ENCODE data around the gene BICC1.
"Not testable (repeated sequence)": the region's sequence is repeated elsewhere in the genome, so short reads cannot be mapped to it uniquely, and the experiment has no call there.

BICC1 gene

DNA sequence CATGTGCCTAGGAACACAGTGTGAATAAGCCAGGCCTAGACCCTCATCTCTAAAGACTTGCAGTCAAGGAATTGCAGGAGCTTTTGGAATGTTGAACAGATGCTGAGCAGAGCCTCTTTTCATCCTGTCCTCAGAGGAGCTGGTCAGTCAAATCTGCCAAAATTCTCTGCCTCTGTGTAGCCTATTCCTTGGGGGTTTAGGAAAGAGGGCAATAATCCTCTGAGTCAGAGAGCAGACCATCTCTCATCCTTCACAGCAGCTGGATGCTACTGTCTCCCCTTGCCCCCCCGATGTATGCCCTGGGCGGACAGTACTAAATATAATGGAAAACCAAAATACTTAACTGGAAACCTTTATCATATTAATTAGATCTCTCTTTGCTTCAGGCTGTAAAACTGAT is 52.6 kb downstream of the BICC1 start:
- ATAC-seq, result no peak

DNA sequence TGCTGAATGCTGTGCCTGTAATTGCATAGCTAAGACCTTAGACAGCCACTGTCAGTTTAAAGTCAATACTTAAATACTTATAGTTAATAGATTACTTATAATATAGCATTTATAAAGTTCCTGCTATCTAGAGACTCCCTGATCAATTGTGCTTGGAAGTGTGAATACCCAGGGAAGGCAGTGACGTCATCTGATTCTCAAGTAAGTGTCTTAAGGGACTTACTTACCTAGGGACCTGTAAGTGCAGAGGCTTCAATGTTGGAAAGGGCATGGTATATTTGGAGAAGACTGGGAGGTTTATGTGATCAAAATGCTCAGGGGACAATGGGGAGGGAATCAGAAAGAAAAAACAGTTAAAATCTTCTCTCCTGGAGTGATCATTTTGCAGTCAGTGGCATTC is 55.0 kb downstream of the BICC1 start:
- ATAC-seq (no peak), DNase-seq (no peak)

More for the DNA sequence above, 52.6 kb downstream of the BICC1 start:
- DNase-seq, result no peak

DNA sequence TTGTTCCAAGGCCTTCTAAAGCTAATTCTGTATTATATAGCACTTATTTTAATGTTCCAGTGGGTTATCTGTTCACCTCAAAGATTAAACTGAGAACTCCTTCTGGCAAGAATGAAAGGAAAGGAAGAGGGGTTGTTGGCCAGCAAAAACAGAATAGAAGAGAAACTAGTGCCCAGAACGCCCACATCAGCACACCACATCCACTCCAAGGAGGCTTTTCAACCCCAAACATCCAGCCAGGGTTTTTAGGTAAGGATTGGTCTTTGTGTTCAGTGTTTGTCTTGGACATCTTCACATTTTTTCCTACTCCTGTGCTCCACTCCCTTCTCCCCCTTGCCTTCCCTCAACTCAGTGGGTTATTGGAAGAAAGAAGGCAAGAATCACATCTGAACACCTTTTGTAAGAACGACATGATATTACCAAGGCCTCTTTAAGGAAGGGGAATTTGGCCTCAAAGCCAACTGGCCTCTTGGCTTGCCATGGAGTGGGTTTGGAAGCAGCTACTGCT is 55.8 kb downstream of the BICC1 start:
- ATAC-seq (no peak), DNase-seq (no peak)

DNA sequence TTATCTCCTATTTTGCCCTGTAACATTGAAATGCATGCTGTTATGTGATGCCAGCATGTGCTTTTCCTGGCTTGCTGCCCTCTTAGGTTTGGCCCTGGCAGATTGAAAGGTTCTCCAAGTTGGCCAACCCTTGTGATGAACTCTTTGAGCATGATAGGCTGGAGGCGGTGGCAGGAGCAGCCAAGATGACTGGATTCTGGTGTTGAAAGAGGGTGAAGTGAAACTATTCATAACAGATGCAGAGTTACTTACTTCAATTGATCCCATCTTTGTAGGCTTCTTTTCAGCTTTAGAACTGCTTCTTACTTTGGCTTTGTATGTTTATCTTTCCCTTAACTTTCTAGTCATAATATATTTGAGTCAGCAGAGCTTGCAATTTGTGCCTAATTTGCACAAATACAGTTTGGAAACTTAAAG is 57.6 kb downstream of the BICC1 start:
- DNase-seq (no peak), ATAC-seq (no peak)

DNA sequence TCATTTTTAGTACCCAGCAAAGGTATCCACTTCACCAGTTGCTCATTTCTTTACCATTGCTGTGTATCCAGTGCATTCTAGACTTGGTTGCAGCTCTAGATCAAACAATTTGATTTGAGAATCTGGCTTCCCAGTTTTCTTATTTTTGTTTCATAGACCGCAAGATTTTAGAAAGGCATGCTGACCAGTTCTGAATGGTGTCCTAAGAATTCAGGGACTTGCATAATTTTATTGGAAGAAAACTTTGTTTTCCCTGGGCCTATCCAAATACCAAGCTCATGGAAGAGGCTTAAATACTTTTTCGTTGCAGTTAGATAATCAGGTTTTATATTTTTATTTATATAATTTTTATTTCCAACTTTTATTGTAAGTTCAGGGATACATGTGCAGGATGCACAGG is 58.3 kb downstream of the BICC1 start:
- DNase-seq (no peak), ATAC-seq (no peak)

DNA sequence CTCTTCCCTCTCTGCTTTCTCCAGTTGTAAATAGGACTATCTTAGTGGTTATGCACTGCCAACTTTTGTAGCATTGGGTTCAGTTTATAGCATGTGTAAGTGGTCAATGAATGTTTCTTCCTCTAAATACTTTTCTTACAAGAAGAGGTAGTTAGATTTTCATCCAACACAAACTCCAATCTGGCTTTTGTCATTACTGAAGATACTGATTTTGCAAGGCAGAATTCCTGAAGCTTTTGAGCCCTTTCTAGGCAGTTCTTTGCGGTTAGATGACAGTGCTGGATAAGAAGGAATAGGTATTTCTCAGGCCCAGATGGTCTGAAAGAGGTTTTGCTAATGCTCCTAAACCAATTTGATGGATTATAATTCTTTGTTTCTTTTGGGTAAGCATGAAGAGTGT is 60.5 kb downstream of the BICC1 start:
- ATAC-seq, result no peak
- no peak for DNase-seq

DNA sequence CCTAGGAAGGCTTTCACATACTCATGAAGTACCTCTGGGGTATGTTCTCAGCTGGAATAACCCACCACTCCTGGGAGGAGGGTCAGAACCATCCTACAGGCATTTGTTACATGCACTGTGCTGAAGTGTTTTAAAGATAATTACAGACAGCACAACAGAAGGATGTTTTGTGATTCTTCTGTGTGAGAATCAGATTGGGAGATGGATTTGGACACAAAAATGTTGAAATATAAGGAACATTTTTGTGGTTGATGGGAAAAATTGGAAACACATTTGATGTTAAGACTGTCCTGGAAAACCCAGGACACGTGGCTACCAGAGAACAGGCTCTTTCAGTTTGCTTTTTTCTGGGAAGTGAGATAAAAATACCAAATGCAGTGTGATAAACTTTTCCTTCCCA is 61.4 kb downstream of the BICC1 start:
- ATAC-seq (no peak), DNase-seq (no peak)

DNA sequence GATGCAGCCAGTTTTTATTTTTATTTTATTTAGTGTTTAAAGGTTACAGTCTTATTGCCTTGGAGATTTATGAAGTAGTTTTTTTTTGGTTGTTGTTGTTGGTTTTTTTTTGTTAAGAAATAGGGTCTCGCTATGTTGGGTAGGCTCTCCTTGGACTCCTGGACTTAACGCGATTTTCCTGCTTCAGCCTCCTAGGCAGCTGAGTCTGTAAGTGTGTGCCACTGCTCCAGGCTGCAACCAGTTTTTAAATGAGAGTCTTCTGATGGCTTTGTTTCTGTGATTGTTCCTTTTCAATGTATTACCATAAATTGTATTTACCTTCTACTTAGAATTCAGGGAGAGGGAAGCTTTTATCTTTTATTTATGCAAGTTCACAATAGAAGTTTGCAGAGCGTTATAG is 62.8 kb downstream of the BICC1 start:
- DNase-seq (no peak), ATAC-seq (no peak)

DNA sequence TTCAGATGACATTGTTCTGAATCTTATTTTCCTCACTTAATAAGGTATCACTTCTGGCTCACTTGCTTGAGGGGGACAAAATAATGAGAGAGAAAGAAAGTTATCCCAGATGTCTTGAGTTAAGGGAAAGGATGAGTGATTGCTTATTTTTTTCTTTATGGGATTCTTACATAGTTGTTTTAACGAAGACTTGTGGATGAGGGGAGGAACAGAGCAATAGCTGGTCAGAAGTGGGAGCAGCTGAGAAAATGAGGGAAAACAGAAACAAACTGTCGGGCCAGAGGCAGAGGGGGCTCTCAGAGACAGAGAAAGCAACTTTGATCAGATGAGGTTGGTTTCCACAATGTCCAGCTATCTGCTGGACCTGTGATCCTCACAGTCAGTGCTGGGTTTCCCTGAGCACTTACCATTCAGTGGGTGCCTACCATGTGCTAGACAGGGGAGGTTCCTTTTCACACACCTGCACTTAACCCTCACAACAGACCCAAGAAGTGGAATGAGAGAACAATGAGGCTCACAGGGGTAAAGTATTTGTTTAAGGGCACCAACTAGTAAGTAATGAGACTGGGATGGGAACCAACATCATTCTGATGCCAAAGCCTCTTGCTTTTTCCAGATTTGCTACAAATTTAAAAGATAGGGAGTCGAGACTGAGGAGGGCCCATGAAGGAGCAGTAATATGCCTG is 64.2 kb downstream of the BICC1 start:
- DNase-seq (no peak), ATAC-seq (no peak)

DNA sequence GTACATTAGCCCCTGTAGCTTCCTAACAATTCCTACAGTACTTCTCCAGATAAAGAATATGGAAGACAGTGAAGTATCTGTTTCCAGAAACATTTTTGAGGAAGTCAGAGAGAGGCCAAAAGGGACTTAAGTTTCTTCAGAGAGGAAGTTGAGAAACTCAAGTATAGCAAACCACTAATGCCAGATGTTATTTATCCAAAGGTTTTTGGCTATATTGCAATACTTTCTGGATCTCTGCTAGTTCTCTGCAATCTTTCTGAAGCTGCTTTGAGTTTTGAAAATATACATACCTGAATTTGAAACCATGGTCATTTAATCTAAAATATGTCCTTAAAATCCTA is 64.7 kb downstream of the BICC1 start:
- DNase-seq (no peak), ATAC-seq (no peak)

DNA sequence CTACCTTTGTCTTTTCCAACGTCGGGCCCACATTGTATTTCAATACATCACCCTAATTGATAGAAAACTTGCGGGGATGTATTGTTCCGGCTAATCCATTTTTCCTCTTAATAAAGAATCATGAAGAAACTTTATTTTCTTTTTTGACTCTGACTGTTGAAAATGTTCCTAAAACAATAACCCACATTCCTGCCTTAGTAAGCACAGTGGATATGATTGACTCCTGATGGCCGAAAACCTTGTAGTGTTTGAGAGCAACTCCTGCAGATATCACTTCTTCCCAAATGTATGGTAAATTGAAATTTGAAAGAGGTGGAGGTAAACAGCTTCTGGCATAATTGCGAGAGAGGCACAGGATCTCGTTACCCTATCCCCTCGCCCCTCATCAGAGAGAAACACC is 65.7 kb downstream of the BICC1 start:
- ATAC-seq (no peak), DNase-seq (no peak)

DNA sequence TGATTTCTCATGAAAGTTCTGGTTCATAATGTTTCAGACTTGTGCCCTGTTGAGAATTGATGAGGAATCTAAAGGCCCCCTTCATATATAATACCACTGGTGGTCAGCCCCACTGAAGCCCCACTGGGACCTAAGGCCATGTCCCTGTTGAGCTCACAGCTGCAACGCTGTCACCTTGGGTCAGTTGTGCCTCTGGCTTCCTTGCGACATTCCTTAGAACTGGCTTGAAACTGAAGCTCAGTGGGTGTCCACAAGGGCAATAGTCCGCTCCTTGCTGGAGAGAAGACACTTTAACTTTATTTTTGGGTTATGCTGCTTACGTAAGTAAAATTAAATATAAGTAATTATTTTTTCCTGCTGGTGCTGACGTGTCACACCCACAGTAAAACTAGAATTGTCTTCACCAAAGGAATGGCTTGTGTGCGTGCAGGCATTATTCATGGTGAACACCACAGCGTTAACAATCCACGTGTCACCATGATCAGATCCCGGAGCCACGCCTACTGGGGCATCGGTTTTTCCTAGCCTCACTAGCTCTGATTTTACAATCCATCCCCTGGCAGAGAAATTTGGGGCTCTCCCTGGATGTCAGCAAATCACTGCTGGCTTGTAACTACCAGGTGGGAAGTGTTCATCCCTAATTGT is 66.5 kb downstream of the BICC1 start:
- ATAC-seq, result no peak
- no peak for DNase-seq

DNA sequence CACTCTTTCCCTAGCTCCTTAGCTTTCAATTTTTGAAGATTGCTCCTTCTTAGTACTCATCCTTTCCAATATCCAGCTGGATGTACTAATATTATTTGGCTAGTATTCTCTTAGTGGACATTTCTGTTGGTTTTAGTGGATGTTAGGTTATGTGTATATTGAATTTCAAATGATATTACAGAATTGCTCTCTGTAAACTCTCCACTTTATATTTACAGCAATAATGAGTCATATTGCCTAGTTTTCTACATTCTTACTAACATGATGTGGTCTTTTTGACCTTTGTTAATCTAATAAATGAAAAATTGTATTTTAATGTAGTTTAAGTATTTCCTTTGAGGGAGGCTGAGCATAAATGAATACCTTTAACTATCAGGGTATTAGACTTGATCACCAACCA is 69.4 kb downstream of the BICC1 start:
- ATAC-seq, result no peak
- DNase-seq, result no peak

DNA sequence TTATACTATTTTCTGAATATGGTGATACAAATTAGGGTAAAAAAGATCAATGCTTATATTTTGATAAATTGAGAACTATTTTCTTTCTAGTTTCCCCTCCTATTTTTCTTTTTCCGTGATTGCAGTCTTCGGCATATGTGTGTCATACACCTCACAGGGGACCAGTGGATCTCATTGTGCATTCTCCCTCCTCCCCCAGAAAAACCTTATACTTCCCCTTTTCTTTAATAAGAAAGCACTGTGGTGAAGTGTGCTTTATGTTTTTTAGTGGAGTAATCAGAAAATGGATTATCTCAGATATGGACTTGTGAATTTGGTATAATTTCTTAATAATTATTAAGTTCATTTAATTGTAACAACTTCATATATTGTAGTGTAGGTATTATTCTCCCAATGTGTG is 72.8 kb downstream of the BICC1 start:
- no peak for DNase-seq
- ATAC-seq, result no peak

DNA sequence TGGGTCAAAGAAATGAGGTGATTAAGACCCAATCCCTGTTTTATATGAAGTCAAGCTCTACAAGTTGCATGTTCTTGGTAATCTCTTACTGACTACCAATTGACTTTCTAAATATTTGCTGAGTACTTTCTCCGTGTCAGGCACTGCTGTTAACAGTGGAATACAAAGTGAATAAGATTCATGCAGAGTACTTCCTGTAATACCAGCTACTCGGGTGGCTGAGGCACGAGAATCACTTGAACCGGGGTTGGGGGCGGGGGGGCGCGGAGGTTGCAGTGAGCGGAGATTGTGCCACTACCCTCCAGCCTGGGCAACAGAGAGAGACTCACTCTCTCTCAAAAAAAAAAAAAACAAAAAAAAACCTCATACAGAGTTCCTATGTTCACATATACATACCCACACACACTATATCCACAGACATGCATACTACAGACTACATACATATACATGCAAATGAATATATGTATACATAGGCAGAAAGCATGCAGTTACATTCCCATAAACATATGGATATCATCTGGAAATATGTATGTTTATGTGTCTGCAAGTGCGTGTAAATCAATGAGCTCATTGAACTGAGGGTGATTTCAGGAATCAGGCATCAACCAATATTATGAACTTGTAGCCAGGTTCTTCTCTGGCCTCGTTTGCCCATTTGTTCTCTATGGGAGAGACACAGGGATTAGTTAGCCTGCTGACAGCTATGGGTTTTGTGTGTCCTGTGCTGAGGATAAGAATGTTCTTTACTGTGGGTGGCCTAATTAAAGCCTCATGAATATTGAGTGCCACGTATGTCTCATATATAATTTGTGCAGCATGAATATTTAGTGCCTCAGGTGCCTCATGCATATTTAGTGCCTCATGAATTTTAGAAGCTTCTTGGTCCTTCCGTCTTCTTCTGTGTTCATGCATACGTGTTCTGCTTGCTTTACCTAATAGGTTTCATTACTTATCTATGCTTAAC is 73.9 kb downstream of the BICC1 start:
- no peak for ATAC-seq
- DNase-seq, result no peak

DNA sequence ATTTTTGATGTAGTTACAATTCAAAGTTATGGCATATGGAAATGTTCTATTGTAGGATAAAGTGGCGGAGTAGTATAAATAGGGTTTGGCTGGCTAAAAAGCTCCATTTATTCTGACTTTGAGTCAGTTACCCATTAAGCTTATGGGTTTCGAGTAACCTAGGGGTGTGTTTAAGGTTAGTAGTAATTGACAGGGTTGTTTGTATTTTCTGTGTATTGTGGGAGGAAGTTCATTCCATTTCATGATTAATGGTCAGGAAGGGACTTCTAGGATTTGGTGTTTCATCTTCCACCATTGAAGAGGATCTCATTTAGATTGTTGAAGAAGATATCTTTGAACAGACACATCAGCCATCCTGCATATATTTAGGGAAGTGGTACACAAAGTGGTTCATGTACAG is 75.0 kb downstream of the BICC1 start:
- DNase-seq (no peak), ATAC-seq (no peak)

DNA sequence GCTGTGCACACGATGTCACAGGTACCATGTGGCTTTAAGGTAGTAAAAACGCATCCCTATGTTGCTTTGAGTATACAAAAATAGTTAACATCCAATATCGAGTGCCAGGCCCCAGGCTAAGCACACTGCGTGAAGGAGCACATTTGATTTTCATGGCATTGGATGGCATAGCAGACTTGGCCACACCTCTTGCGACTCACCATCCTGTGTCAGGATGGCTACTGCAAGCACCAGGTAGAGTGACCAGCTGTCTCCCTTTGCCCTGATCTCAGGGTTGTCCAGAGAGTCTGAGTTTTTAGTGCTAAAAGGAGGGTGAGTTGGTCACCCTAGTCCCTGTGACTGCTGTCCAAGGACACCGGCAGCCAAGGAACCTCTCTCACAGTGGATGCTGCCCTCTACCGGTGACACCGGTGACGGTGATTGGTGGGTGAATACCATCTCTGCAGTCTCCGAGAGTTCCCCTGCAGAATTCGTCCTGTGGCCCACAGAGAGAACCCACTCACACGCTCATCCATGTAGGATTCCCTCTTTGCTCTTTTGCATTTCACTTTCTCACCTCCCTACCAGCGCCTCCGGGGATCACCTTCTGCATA is 76.1 kb downstream of the BICC1 start:
- ATAC-seq, result no peak
- no peak for DNase-seq

DNA sequence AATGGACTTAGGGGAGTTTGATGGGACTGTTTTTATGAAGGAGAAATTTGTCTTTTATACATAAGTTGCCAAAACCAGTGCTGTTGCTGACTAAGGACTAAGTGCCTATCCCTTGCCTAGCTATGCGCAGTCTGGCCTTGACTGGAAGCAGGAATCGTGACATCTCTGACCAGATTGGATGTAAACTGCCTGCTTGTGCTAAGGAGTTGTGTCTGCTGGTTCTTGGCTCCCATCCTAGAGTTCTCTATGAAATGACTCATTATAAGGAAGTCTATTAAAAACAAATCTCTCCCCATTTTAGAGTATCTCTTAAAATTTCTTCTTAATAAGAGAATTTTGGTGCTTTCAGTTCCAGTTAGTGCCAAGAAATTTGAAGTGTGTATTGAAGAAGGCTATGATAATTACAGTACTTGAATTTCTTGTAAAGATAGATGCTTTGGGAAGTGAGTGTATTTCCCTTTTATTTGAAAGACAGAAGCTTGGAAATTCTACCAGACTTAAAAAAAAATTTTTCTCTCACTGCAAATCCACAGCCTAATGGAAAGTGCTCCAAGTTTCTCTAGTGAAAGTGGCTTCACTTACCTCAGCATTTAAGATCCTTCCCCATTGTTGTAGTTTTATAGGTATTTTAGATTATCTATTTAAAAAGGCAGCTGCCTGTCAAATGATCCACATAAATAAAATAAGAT is 77.6 kb downstream of the BICC1 start:
- no peak for ATAC-seq
- no peak for DNase-seq

DNA sequence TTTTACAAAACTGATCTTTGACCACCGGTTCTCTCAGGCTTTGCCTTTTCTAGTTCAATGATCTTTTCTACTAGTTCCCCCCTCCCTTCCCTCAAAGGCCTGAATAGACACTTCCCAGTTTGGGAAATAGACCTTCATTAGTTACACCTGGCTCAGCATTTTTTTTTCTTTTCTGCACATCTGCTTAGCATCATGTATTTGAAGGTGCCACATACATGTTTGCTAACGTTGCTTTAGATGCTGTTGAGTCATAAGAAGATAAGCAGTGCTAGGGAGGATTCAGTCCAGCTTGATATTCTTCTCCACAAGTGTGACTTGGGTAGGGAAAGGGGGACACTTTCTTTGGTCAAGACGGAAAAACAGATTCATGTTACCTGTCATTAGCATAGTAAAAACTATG is 78.3 kb downstream of the BICC1 start:
- no peak for ATAC-seq
- DNase-seq, result no peak

DNA sequence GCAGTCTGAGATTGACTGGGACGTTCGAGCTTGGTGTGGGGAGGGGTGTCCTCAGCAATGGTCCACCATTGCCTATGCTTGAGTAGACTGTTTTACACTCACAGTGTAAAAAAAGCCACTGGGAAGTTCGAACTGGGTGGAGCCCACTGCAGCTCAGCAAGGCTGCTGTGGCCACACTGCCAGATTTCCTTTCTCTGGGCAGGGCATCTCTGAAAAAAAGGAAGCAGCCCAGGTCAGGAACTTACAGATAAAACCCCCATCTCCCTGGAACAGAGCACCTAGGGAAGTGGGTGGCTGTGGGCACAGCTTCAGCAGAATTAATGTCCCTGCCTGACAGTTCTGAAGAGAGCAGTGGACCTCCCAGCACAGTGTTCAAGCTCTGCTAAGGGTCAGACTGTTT is 80.3 kb downstream of the BICC1 start:
- ATAC-seq (no peak), DNase-seq (no peak)

DNA sequence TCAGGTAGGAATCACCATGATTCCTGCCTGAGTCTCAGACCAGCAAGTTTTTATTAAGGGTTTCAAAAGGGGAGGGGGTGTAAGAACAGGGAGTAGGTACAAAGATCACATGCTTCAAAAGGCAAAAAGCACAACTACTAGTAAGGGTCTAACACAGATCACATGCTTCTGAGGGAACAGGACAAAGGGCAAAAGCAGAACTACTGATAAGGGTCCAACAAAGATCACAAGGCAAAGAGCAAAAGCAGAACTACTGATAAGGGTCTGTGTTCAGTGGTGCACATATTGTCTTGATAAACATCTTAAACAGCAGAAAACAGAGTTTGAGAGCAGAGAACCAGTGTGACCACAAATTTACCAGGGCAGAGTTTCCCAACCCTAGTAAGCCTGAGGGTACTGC is 84.5 kb downstream of the BICC1 start:
- ATAC-seq, DNase-seq: not testable (repeated sequence)

DNA sequence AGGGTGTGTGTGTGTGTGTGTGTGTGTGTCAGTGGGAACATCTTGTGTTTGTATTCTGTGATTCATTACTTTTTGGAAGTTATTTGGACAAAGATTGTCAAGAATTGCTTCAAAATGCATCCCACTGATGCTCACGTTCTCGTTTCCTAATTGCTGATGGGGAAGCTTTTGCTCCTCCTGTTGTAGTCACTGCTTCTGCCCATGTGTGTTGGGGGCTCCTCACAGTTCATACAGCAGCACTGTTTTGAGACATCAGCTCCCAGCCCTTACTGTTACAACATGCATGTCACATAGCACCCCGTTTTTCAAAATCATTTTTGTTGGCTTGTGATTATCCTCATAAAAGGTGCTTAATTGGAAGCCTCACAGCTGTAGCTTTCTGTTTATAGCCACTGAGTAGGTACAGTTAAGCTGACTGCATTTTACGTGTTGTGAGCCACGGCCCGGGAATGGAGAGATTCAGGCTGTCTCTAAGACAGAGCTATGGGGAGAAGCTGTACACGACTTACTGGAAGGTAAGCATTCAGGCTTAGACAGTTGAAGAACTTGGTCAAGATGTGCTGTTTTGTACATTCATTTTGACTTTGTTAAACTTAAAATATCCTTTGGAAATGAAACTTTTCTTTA is 87.4 kb downstream of the BICC1 start:
- DNase-seq, result no peak
- ATAC-seq, result no peak
